Spinal cord (tissue), 10 donors: ENCODE data around the gene BBS9. TPM values are rescaled to one million over a fixed set of nuclear protein-coding genes. Genes with fewer than 3 reads are reported as not detected.

Source experiments
- DNase-seq, 6 donors: peaks; one replicate each; pipeline versions ENCODE4 v3.0.0 to v3.0.0-alpha.2; 2013 to 2015; ENCODE audit warnings: low spot score in 6 of 6, low read depth in 4 of 6
- H3K27ac ChIP-seq: one replicate; pipeline ENCODE4 v1.5.1; 2013; ENCODE audit warnings: low read depth, low read length, control low read depth
- H3K27me3 ChIP-seq: one replicate; pipeline ENCODE4 v1.6.1; 2013; ENCODE audit warnings: low read length; ENCODE audit not compliant: control insufficient read depth, insufficient read depth
- H3K36me3 ChIP-seq: one replicate; pipeline ENCODE4 v1.6.1; 2013; ENCODE audit warnings: low read length; ENCODE audit not compliant: control insufficient read depth, insufficient read depth
- H3K4me1 ChIP-seq: one replicate; pipeline ENCODE4 v1.6.1; 2013; ENCODE audit warnings: low read length; ENCODE audit not compliant: control insufficient read depth, insufficient read depth
- H3K4me3 ChIP-seq: one replicate; pipeline ENCODE4 v1.5.1; 2013; ENCODE audit warnings: low read depth, low read length, control low read depth
- H3K9me3 ChIP-seq: one replicate; pipeline ENCODE4 v1.6.1; 2013; ENCODE audit warnings: low read length; ENCODE audit not compliant: control insufficient read depth, insufficient read depth
- WGBS: methylation state at CpG from one replicate; pipeline ENCODE4 v1.1.5; 2013; ENCODE audit warnings: missing lambda C conversion rate; ENCODE audit not compliant: insufficient coverage; 5-methylcytosine and 5-hydroxymethylcytosine counted together
- polyA plus RNA-seq, 2 donors: library from polyadenylated mRNA; unstranded; fragments of 120-200 nt; gene quantifications; one replicate each; pipeline ENCODE4 v1.2.1, GENCODE V29; 2013; ENCODE audit not compliant: insufficient read length in 2 of 2
- total RNA-seq, 2 donors: library from RNA; depleted of rRNA in 1 of 2; stranded (reverse); fragments of 120-200 nt in 1 of 2; fragments of >200 nt in 1 of 2; gene quantifications; one replicate each; pipeline versions ENCODE4 v1.2.3 to v1.2.4, GENCODE V29; 2013 to 2014
- donor health status: healthy.

The BBS9 gene
- total and polyA plus RNA-seq, 4 donors: 19.3 to 67.8 (median 28.9) TPM

- Histone ChIP-seq H3K36me3 (no peaks in the 10 kb centered on the region), H3K4me1 (no peaks in the 10 kb centered on the region), H3K4me3 (no peak overlapping the region), H3K27me3 (no peaks in the 10 kb centered on the region), H3K27ac (no peak overlapping the region), H3K9me3 (no peaks in the 10 kb centered on the region)
- WGBS: 40% methylated on average over 2 of the region's 2 CpGs
- DNase-seq: no peak
Observed at GRCh38 chr7:33643530-33643929, 514.2 kb downstream of the BBS9 start.

- Histone ChIP-seq H3K9me3 (no peaks in the 10 kb centered on the region), H3K36me3 (no peaks in the 10 kb centered on the region), H3K27ac (no peak overlapping the region), H3K4me1 (no peaks in the 10 kb centered on the region), H3K4me3 (no peak overlapping the region), H3K27me3 (no peaks in the 10 kb centered on the region)
- DNase-seq: no peak
Observed at GRCh38 chr7:33644489-33644888, 515.1 kb downstream of the BBS9 start.

GRCh38 chr7:33645104-33645503 is 515.7 kb downstream of the BBS9 start:
- Histone ChIP-seq H3K36me3 (no peaks in the 10 kb centered on the region), H3K27ac (no peak overlapping the region)
- no peak for DNase-seq

GRCh38 chr7:33646166-33646565 is 516.8 kb downstream of the BBS9 start:
- no peaks in the 10 kb centered on the region for H3K36me3 ChIP-seq
- no peaks in the 10 kb centered on the region for H3K9me3 ChIP-seq
- no peak overlapping the region for H3K27ac ChIP-seq
- H3K4me3 ChIP-seq: no peak overlapping the region
- no peaks in the 10 kb centered on the region for H3K4me1 ChIP-seq
- 80% methylated on average over 1 of the region's 3 CpGs for WGBS
- H3K27me3 ChIP-seq: no peaks in the 10 kb centered on the region
- DNase-seq: no peak

More at GRCh38 chr7:33645104-33645503, 515.7 kb downstream of the BBS9 start:
- no peaks in the 10 kb centered on the region for H3K27me3 ChIP-seq
- H3K4me1 ChIP-seq: no peaks in the 10 kb centered on the region
- WGBS: no CpG with 5 or more reads among the region's 2 CpGs
- no peak overlapping the region for H3K4me3 ChIP-seq
- H3K9me3 ChIP-seq: no peaks in the 10 kb centered on the region

- H3K4me3 ChIP-seq: no peak overlapping the region
- H3K9me3 ChIP-seq: no peaks in the 10 kb centered on the region
- H3K4me1 ChIP-seq: no peaks in the 10 kb centered on the region
- H3K36me3 ChIP-seq: no peaks in the 10 kb centered on the region
- WGBS: 95% methylated on average over 2 of the region's 4 CpGs
- no peak for DNase-seq
- no peak overlapping the region for H3K27ac ChIP-seq
- H3K27me3 ChIP-seq: no peaks in the 10 kb centered on the region
Observed at GRCh38 chr7:33646891-33647391, 517.6 kb downstream of the BBS9 start.

- 75% methylated on average over 3 of the region's 7 CpGs for WGBS
- no peak for DNase-seq
- Histone ChIP-seq H3K27me3 (no peaks in the 10 kb centered on the region), H3K9me3 (no peaks in the 10 kb centered on the region), H3K27ac (no peak overlapping the region), H3K4me3 (no peak overlapping the region), H3K4me1 (no peaks in the 10 kb centered on the region), H3K36me3 (no peaks in the 10 kb centered on the region)
Observed at GRCh38 chr7:33649476-33650441, 520.4 kb downstream of the BBS9 start.

- Histone ChIP-seq H3K9me3 (no peaks in the 10 kb centered on the region), H3K27ac (no peak overlapping the region), H3K4me3 (no peak overlapping the region), H3K36me3 (no peaks in the 10 kb centered on the region), H3K27me3 (no peaks in the 10 kb centered on the region), H3K4me1 (no peaks in the 10 kb centered on the region)
- WGBS: no CpG with 5 or more reads among the region's 3 CpGs
- DNase-seq: no peak
Observed at GRCh38 chr7:33650828-33651227, 521.5 kb downstream of the BBS9 start.

- H3K9me3 ChIP-seq: no peaks in the 10 kb centered on the region
- no peak for DNase-seq
- H3K36me3 ChIP-seq: no peaks in the 10 kb centered on the region
- H3K4me3 ChIP-seq: no peak overlapping the region
- no peaks in the 10 kb centered on the region for H3K27me3 ChIP-seq
- WGBS: 92% methylated on average over 1 of the region's 3 CpGs
- H3K4me1 ChIP-seq: no peaks in the 10 kb centered on the region
- no peak overlapping the region for H3K27ac ChIP-seq
Observed at GRCh38 chr7:33651998-33652515, 522.7 kb downstream of the BBS9 start.

GRCh38 chr7:33654676-33655075 is 525.3 kb downstream of the BBS9 start:
- WGBS: 80% methylated on average over 1 of the region's 5 CpGs
- no peak overlapping the region for H3K27ac ChIP-seq
- H3K4me3 ChIP-seq: no peak overlapping the region
- peak in 1 of 6 donors; percentile 78 for DNase-seq
- no peaks in the 10 kb centered on the region for H3K4me1 ChIP-seq
- no peaks in the 10 kb centered on the region for H3K27me3 ChIP-seq
- H3K9me3 ChIP-seq: no peaks in the 10 kb centered on the region
- no peaks in the 10 kb centered on the region for H3K36me3 ChIP-seq
